GM18499 (cell line): Measurements from ENCODE around the gene TMEM59.
A peak's percentile ranks its signal among the peaks of the same experiment; 100 is the strongest.
"Not testable (repeated sequence)": the region's sequence is repeated elsewhere in the genome, so short reads cannot be mapped to it uniquely, and the experiment has no call there.

Experiments used
- ATAC-seq: cut with Tn5 transposase; IDR thresholded peaks from one replicate; pipeline ENCODE4 v1.9.1; 2021; ENCODE audit warnings: moderate number of reproducible peaks; ENCODE audit not compliant: insufficient read depth, unreplicated experiment

Gene TMEM59

DNA sequence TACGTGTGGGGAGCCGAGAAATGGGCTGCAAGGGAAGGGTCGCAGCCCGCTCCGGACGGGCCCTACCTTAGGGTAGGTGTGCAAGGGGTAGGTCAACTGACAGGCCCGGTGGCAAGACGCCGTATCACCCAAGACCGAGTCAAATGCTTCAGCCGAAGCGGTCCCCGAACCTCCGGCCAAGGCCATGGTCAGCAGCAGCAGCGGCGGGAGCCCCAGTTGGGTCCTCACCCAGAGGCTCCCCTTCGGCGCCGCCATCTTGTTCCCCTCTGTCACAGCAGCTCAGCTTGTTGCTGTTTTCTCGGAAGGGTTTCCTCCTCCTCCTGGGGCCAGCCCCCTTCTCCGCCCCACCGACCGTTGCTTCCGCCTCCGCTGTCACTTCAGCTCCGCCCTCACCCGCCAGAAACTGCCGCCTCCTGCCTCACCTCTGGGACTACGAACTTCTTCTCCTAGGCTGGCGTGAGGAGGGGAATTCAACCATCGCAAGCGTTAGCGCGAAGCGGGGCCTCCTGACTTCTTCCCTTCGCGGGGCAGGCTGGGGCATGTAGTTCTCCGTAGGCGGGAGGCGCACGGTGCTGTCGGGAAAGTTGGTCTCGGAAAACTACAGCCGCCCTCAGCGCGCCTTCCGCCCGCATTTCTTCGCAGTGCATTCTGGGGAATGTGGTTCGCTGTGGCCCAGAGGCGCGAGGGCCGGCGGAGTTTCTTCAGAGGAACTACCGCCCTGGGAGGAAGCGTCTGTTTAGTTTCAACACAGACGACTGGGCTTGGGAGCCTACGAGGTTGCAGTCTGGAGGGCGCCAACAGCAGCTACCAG lies at the start of gene TMEM59, which contains the start of gene TCEANC2:
Gene TMEM59 (minus strand): TSS at position 271 of the 811 bp plus-strand sequence. CDS start 16 bp downstream, at position 255.
Gene TCEANC2 (plus strand): TSS at position 675 of the 811 bp plus-strand sequence. CDS start 815 bp downstream, outside the sequence.
- ATAC-seq, result peak; percentile 86

GRCh38 chr1:54100500-54100899 lies 47.5 kb upstream of the TMEM59 start:
- ATAC-seq, result no peak

GRCh38 chr1:54099061-54099610 lies 46.1 kb upstream of the TMEM59 start:
- ATAC-seq, result no peak

DNA sequence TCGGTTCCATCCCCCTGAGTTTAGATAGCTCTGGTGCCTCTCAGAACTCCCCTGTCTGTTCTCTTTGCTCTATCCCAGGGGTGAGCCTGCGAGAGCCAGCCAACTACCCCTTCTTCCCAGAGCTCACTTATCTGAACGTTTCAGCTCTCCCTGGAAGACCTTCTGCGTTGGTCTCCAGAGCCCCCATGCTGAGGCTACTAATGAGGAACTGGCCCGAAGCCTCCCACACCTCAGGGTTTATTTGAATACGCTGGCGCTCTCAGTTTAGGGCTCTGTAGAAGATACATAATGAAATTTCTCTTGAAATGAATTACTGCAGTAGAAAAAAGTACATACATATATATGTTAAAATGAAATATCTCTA lies 43.9 kb upstream of the TMEM59 start:
- ATAC-seq, result no peak

GRCh38 chr1:54096227-54096876 lies 43.3 kb upstream of the TMEM59 start:
- ATAC-seq, result no peak

DNA sequence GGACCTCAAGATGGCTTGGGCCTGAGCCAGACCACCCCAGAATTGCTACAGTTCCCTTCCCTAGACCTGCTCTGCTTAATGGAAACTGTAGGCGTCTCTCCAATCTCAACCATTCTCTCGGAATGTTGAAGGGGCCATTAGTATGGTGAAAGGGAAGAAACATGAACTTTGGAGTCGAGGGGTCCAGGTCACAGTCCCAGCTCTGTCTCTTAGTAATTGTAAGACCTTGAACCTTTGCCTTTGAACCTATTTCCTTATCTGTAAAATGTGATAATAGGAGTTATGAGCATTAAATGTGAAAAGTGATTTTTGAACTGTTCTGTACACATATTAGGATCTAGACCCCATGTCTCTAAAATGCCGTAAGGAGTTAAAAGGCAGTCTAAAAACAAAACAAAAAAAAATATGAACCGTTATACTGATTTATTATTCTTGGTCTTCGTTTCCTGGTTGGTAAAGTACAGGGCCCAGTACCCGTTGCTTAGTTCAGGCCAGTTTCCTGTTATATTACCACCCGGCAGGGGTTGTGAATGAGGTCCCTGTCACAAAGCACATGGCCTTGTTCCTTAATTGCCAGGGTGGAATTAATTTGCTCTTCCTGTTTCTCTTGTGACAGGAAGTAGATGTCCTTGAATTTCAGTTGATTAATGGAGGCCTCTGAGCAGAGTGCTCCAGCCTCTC lies 42.7 kb upstream of the TMEM59 start:
- no peak for ATAC-seq

- ATAC-seq, result not testable (repeated sequence)
These were observed 41.7 kb upstream of the TMEM59 start for GRCh38 chr1:54094730-54095105.

DNA sequence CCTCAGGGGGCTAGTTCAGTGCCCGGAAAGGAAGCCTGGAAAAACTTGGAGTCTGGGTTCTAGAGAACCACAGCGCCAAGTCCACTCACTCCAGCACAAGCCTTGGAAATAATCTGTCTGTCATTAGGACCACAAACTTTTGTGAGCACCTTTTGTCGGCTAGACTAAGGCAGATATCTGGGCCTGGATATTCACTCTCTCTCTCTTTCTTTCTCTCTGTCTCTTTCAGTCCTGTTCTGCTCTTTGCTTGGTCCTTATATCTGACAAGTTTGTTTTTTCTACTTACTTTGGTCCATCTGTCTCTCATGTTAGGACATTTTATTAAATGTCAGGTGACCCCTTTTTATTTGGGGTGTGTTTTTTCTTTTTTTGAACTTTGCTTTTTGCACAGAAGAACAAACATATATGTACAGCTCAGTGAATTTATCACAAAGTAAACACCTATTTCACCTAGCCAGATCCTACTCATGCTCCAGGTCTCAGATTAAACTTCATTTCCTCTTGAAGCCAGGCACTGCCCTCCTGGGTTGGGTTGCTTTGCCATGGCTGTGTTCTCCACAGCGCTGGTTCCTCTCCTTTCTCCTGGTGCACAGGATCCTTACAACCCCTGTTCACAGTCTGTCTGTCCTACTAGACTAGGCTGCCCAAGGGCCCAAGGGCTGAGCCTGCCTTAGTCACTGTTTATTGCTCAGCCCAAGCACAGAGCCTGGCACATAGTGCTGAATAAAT lies 41.2 kb upstream of the TMEM59 start:
- no peak for ATAC-seq

- no peak for ATAC-seq
These were observed 38.7 kb upstream of the TMEM59 start for GRCh38 chr1:54091666-54092065.

GRCh38 chr1:54088385-54088784 lies 35.4 kb upstream of the TMEM59 start:
- ATAC-seq, result no peak

DNA sequence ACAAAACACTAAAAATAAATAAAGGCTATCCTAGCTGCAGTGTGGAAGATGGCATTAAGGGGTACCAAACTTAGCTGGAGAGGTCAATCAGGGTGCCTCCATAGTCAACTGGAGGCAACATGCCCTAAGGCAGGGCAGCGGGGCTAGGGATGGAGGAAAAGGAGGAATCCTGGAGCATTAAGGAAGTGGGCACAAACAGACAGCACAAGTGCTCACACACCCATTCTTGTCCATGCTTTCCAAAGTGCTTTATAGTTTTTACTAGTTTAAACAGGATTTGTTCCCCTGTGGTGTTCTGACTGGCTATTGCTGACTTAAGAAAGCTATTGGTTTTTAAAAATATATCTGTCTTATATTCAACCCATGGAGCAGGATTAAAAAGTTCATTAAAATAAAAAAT lies 33.8 kb upstream of the TMEM59 start:
- no peak for ATAC-seq

DNA sequence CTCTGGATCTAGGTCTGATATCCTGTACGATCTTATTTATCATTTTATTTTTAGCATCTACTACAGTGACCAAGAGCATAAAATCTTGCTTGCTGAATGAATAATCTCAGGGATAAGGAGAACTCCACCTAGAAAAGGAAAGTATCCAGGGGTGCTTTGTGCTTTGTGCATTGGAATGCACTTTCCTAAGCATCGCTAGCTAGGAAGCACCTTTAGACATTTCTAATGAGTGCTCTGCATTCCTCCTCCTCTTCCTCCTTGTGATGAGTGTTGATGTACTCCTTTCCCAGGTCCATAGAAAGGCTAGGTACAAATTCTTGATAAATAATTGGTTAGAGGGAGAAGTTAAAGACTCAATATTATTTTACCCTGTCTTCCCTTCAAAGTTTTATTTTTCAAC lies 31.8 kb upstream of the TMEM59 start:
- ATAC-seq, result no peak

- peak; percentile 55 for ATAC-seq
These were observed 28.6 kb upstream of the TMEM59 start for GRCh38 chr1:54081306-54082270.

GRCh38 chr1:54080598-54081049 lies 27.6 kb upstream of the TMEM59 start:
- ATAC-seq, result no peak

DNA sequence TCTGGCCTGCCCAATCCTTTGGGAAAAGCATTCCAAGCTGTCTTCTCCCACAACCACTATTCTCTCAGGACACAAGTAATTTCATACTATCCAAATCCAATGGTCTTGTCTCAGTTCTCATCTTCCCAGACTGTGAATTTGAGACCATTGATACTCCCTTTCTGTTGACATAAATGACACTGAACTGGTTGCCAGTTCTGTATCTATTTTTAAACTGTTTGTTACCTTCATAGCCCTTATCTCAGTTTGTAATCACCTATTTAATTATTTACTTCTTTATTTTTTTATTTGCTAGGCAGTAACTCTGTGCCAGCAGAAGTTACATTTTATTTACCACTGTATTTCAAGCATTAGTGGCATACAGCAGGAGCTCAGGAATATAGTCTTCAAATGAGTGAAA lies 24.4 kb upstream of the TMEM59 start:
- ATAC-seq, result no peak

DNA sequence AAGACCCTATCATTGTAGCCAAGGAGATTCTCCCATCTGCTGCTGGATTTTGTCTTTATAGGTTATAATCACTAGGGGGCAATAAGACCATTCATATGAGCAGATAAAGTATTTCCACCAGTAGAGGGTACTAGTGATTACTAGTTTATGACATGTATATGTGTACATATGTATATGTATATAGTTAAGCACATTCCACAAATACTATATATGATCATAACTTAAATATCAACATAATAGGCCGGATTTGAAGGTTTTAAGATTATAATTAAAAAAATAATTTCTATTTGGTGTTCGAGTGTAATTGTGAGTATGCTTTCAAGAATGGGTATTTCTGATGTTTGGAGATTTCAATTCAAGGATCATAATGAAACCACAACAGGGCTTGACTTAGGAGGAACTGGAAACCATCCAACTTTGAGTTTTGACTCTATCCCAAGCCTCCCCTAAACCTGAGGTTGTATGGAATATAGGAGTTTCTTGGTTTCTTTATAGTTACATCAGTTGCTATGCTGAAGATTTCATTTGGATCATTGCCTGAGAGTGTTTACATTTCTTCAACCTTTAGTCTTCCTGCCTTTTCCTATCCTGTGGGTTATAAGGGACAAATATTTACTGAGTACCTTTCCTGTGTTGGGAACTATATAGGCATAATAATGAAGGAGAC lies 17.3 kb upstream of the TMEM59 start:
- ATAC-seq, result no peak

DNA sequence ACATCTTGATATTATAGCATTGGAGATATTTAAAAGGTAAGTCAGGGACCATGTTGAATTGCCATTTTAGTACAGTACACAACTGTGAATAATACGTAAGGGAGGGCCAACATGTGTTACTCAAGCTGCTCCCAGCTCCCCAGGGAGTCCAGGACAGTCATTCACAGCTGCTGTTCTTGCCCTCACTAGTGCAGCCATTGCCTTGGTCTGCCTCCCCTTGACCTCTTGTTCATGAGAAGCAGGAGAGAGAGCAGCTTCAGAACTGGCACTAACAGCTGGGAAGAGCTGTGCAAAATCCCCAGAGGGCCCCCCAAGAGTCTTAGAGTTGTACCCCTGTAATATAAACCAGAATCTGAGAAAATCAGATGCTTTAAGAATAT lies 16.8 kb upstream of the TMEM59 start:
- no peak for ATAC-seq

DNA sequence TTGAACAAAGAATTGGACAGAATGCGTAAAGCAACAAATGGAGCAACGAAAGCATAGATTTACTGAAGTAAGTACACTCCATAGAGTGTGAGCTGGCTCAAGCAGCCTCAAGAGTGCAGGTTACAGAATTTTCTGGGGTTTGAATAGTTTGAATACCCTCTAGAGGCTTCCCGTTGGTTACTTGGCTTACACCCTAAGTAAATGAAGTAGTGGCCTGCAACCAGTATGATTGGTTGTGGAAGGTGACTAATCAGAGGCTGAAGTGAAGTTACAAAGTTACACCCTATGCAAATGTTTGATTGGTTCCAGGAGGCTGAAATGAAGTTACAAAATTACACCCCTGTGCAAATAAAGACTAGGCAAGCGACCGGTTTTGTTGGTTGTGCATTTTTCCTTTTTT lies 11.3 kb upstream of the TMEM59 start:
- no peak for ATAC-seq

- no peak for ATAC-seq
These were observed 1.4 kb upstream of the TMEM59 start for GRCh38 chr1:54054438-54054749.
